Transverse colon (tissue), 4 donors: ENCODE measurements around the gene LRIG1. TPM values are rescaled to one million over a fixed set of nuclear protein-coding genes. Genes with fewer than 3 reads are reported as not detected.

ENCODE experiments used
- DNase-seq: peaks from one replicate; pipeline ENCODE4 v3.0.0-alpha.2; 2019
- H3K27ac ChIP-seq, 4 donors: fragments of 200-600 bp; sonication (generic); 2 replicates each; pipeline ENCODE4 v1.5.1; 2016 to 2018; ENCODE audit warnings: inconsistent platforms in 4 of 4
- H3K27me3 ChIP-seq: fragments of 200-600 bp; sonication (generic); 2 replicates; pipeline ENCODE4 v1.5.1; 2017; ENCODE audit warnings: inconsistent platforms
- H3K36me3 ChIP-seq, 4 donors: fragments of 200-600 bp; sonication (generic); 2 replicates each; pipeline ENCODE4 v1.5.1; 2017 to 2019; ENCODE audit warnings: inconsistent platforms in 4 of 4
- H3K4me1 ChIP-seq, 4 donors: fragments of 200-600 bp; sonication (generic); 2 replicates each; pipeline ENCODE4 v1.5.1; 2017 to 2020; ENCODE audit warnings: inconsistent platforms in 4 of 4
- H3K4me3 ChIP-seq, 4 donors: fragments of 200-600 bp; sonication (generic); 1 replicate in 1 of 4; 2 replicates in 3 of 4; pipeline versions ENCODE4 v1.5.1 to v1.6.1; 2017 to 2019; ENCODE audit warnings: inconsistent platforms in 4 of 4
- H3K9me3 ChIP-seq, 2 donors: fragments of 200-600 bp; sonication (generic); 2 replicates each; pipeline ENCODE4 v1.5.1; 2017 to 2019; ENCODE audit warnings: inconsistent platforms in 2 of 2
- CTCF ChIP-seq, 5 experiments: fragments of 200-600 bp in 3 of 5; fragments of 450-650 bp in 2 of 5; sonication (generic) in 3 of 5; IDR thresholded peaks; 1 replicate in 2 of 5; 2 replicates in 3 of 5; pipeline ENCODE4 v1.5.1; 2016 to 2017; ENCODE audit warnings: antibody characterized with exemption in 5 of 5, inconsistent platforms in 3 of 5, mild to moderate bottlenecking in 2 of 5, moderate library complexity in 1 of 5
- EP300 ChIP-seq: sonication (generic); formaldehyde crosslinking; IDR thresholded peaks from one replicate; pipeline ENCODE4 v1.6.1; 2017; ENCODE audit warnings: antibody characterized with exemption, low read depth
- POLR2A ChIP-seq: fragments of 450-650 bp; IDR thresholded peaks from one replicate; pipeline ENCODE4 v1.6.1; 2016; ENCODE audit warnings: antibody characterized with exemption, mild to moderate bottlenecking, moderate library complexity
- POLR2AphosphoS5 ChIP-seq, 3 donors: sonication (generic); formaldehyde crosslinking; IDR thresholded peaks; one replicate each; pipeline ENCODE4 v1.6.1; 2016; ENCODE audit warnings: antibody characterized with exemption in 3 of 3
- WGBS, 2 donors: methylation state at CpG; one replicate each; pipeline ENCODE4 v1.1.5; 2018; ENCODE audit warnings: low coverage in 1 of 2; 5-methylcytosine and 5-hydroxymethylcytosine counted together
- in situ Hi-C, 4 donors: fragments of 200-750 bp; cut with MboI; loops; one replicate each; pipeline versions ENCODE4 v1.15.0 to v1.15.1; 2017; ENCODE audit warnings: low sequenced_read_pairs in 3 of 4, low pct_ligation_motif_present in 1 of 4, low pct_unique_long_range_greater_than_20kb in 1 of 4
- intact Hi-C: fragments of 100-400 bp; cut with DNase I; formaldehyde crosslinking; loops from one replicate; pipeline ENCODE4 v1.15.1; 2023; ENCODE audit warnings: low total_unique reads
- total RNA-seq, 4 donors: library from RNA; depleted of rRNA; stranded (reverse); fragments of >200 nt; gene quantifications; one replicate each; pipeline ENCODE4 v1.1.0, GENCODE V29; 2016

Gene LRIG1
- total RNA-seq, 4 donors from 2014 or later, result 67.2 to 87.6 (median 79.3) TPM

DNA sequence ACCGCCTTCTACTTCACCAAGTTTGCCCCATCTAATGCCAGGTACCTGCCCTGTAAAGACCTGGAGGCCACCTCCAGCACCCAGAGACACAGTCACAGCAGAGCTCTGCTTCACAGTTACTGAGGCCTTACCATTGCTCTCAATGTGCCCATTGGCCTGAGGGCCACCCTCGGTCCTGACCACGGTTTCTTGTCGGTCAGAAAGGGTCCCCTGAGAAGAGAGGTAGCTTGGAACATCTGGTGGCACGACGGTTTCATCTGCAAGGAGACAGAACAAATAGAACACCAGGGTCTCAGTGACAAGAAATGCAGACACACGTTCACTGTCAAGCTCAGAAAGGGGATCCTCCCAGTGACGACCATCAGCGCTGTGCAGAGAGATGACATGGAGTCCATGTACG lies 118.7 kb downstream of the LRIG1 start:
- Histone ChIP-seq H3K36me3 (peaks cover 0 to 79% (median 34%) of the 10 kb centered on the region in 4 donors), H3K4me1 (peaks cover 6 to 13% (median 6%) of the 10 kb centered on the region in 4 donors), H3K27me3 (no peaks in the 10 kb centered on the region), H3K27ac (peak overlapping the region in 2 of 4 donors; percentile 40 to 53), H3K9me3 (no peaks in the 10 kb centered on the region), H3K4me3 (no peak overlapping the region)
- in situ Hi-C loops, result loop anchor here in 1 of 4 donors (10.0 kb wide), 1 partner anchor 97 kb away; no protein-coding TSS in a partner anchor
- 92% methylated on average over 10 of the region's 10 CpGs; no CpG with 5 or more reads in 1 of the 2 donors for WGBS, 2 donors
- TF ChIP-seq EP300 (no peak), POLR2AphosphoS5 (IDR thresholded peaks at IDR 0.05) (no peak), POLR2A (no peak), CTCF (IDR thresholded peaks at IDR 0.05) (no peak)
- intact Hi-C loops, result no loop called here
- no peak for DNase-seq

GRCh38 chr3:66381626-66382025 lies 119.2 kb downstream of the LRIG1 start:
- in situ Hi-C loops, result loop anchor here in 1 of 4 donors (10.0 kb wide), 1 partner anchor 97 kb away; no protein-coding TSS in a partner anchor

GRCh38 chr3:66380200-66380932 lies 120.5 kb downstream of the LRIG1 start:
- in situ Hi-C loops (loop anchor here in 1 of 4 donors (10.0 kb wide), 1 partner anchor 96 kb away; no protein-coding TSS in a partner anchor), intact Hi-C loops (no loop called here)
- H3K9me3 ChIP-seq, result no peaks in the 10 kb centered on the region
- no peak for TF ChIP-seq POLR2AphosphoS5 (IDR thresholded peaks at IDR 0.05)
- TF ChIP-seq POLR2A, result no peak
- no peak for TF ChIP-seq CTCF (IDR thresholded peaks at IDR 0.05)
- no peak for TF ChIP-seq EP300
- peaks cover 0 to 73% (median 31%) of the 10 kb centered on the region in 4 donors for H3K36me3 ChIP-seq
- no peak for DNase-seq
- no peak overlapping the region for H3K4me3 ChIP-seq
- H3K27me3 ChIP-seq, result no peaks in the 10 kb centered on the region
- H3K4me1 ChIP-seq, result peaks cover 8 to 24% (median 16%) of the 10 kb centered on the region in 4 donors
- 91 to 93% methylated on average over 7 to 22 of the region's 26 CpGs for WGBS, 2 donors
- peak overlapping the region in 1 of 4 donors; percentile 53 for H3K27ac ChIP-seq

More at GRCh38 chr3:66381626-66382025, 119.2 kb downstream of the LRIG1 start:
- TF ChIP-seq POLR2A (no peak), CTCF (IDR thresholded peaks at IDR 0.05) (no peak), EP300 (no peak), POLR2AphosphoS5 (IDR thresholded peaks at IDR 0.05) (no peak)
- DNase-seq, result no peak
- 73 to 78% methylated on average over 2 to 6 of the region's 7 CpGs for WGBS, 2 donors
- peak overlapping the region in 2 of 4 donors; percentile 40 to 53 for H3K27ac ChIP-seq
- H3K27me3 ChIP-seq, result no peaks in the 10 kb centered on the region
- peaks cover 8 to 18% (median 12%) of the 10 kb centered on the region in 4 donors for H3K4me1 ChIP-seq
- H3K36me3 ChIP-seq, result peaks cover 0 to 81% (median 34%) of the 10 kb centered on the region in 4 donors
- intact Hi-C loops, result no loop called here
- no peaks in the 10 kb centered on the region for H3K9me3 ChIP-seq
- no peak overlapping the region for H3K4me3 ChIP-seq

- Histone ChIP-seq H3K4me1 (peaks cover 8 to 24% (median 16%) of the 10 kb centered on the region in 4 donors), H3K27me3 (no peaks in the 10 kb centered on the region), H3K9me3 (no peaks in the 10 kb centered on the region), H3K27ac (no peak overlapping the region), H3K36me3 (peaks cover 0 to 65% (median 28%) of the 10 kb centered on the region in 4 donors), H3K4me3 (no peak overlapping the region)
- intact Hi-C loops, result loop anchor here (10.0 kb wide), 1 partner anchor 95 kb away; no protein-coding TSS in a partner anchor
- WGBS, 2 donors, result 90 to 96% methylated on average over 3 to 9 of the region's 9 CpGs
- in situ Hi-C loops, result no loop called here
- DNase-seq, result no peak
- TF ChIP-seq CTCF (IDR thresholded peaks at IDR 0.05) (no peak), POLR2AphosphoS5 (IDR thresholded peaks at IDR 0.05) (no peak), EP300 (no peak), POLR2A (no peak)
Measured at GRCh38 chr3:66379565-66379964, 121.3 kb downstream of the LRIG1 start.
